NCI-H460 (cell line): ENCODE results near the gene PLCD4. TPM values are rescaled to one million over a fixed set of nuclear protein-coding genes. Genes with fewer than 3 reads are reported as not detected.

Experiments
- DNase-seq: peaks from one replicate; pipeline ENCODE4 v3.0.0-alpha.2; 2016; ENCODE audit warnings: low read depth; ENCODE audit errors: extremely low read depth
- total RNA-seq: library from RNA; depleted of rRNA; stranded (reverse); fragments of >200 nt; shearing (Covaris generic); gene quantifications from 2 replicates; pipeline ENCODE4 v1.2.3, GENCODE V29; 2014

Gene PLCD4
- total RNA-seq, 1 experiment from 2014 or later = 2.8 TPM

- DNase-seq = no peak
These were observed 10.6 kb downstream of the PLCD4 start for GRCh38 chr2:218618102-218618860.

GRCh38 chr2:218621007-218621406 is 13.3 kb downstream of the PLCD4 start:
- DNase-seq = no peak

- no peak for DNase-seq
These were observed 15.1 kb downstream of the PLCD4 start for GRCh38 chr2:218622606-218623365.

GRCh38 chr2:218623366-218623705 is 15.6 kb downstream of the PLCD4 start:
- DNase-seq = no peak

- no peak for DNase-seq
These were observed 18.7 kb downstream of the PLCD4 start for GRCh38 chr2:218626369-218626768.

- no peak for DNase-seq
These were observed 20.2 kb downstream of the PLCD4 start for GRCh38 chr2:218627939-218628338.

GRCh38 chr2:218631837-218632236 is 24.1 kb downstream of the PLCD4 start:
- no peak for DNase-seq

GRCh38 chr2:218635719-218636118 is 28.0 kb downstream of the PLCD4 start:
- DNase-seq = no peak

GRCh38 chr2:218638372-218638771 is 30.7 kb downstream of the PLCD4 start:
- no peak for DNase-seq

GRCh38 chr2:218642121-218642656 is 34.5 kb downstream of the PLCD4 start:
- no peak for DNase-seq

- DNase-seq = no peak
These were observed 35.1 kb downstream of the PLCD4 start for GRCh38 chr2:218642786-218643185.

- no peak for DNase-seq
These were observed 36.1 kb downstream of the PLCD4 start for GRCh38 chr2:218643751-218644310.

GRCh38 chr2:218644721-218645120 is 37.0 kb downstream of the PLCD4 start:
- DNase-seq = no peak

- no peak for DNase-seq
These were observed 37.4 kb downstream of the PLCD4 start for GRCh38 chr2:218645126-218645525.

GRCh38 chr2:218648088-218648786 is 40.5 kb downstream of the PLCD4 start:
- DNase-seq = peak; percentile 61

- DNase-seq = no peak
These were observed 41.0 kb downstream of the PLCD4 start for GRCh38 chr2:218648787-218649100.

- DNase-seq = no peak
These were observed 48.1 kb downstream of the PLCD4 start for GRCh38 chr2:218655751-218656150.

GRCh38 chr2:218658671-218659257 is 51.1 kb downstream of the PLCD4 start:
- DNase-seq = peak; percentile 21

- DNase-seq = peak; percentile 86
These were observed 51.7 kb downstream of the PLCD4 start, which contains the start of the genes BCS1L and ZNF142 for GRCh38 chr2:218659258-218659987. Gene BCS1L (plus strand): TSS chr2:218659683. CDS start chr2:218660988, 1,305 bp downstream. Gene ZNF142 (minus strand): TSS chr2:218659623. CDS start chr2:218656429, 3,194 bp downstream.

- DNase-seq = no peak
These were observed 52.3 kb downstream of the PLCD4 start for GRCh38 chr2:218659988-218660358.
